K562 (cell line): ENCODE results near the gene VTA1. TPM values are rescaled to one million over a fixed set of nuclear protein-coding genes. Genes with fewer than 3 reads are reported as not detected.

Experiments used
- ATAC-seq: fragments of 200-7000 bp; cut with Tn5 transposase; 3 replicates; pipeline ENCODE4 v1.9.1; 2020; ENCODE audit warnings: moderate library complexity
- BruUV-seq: library from RNA; stranded (reverse); fragments of 400-500 nt; replicated peaks from 2 replicates; lab custom pipeline; 2021; lab: Mats Ljungman, UMichigan
- CTCF ChIA-PET: fragments of 300-600 bp; formaldehyde crosslinking; extraction: SDS; loops from one replicate; lab custom pipeline; 2021; ENCODE audit warnings: low intra/inter-chr PET ratio; lab: Yijun Ruan, JAX
- POLR2A ChIA-PET: fragments of 300-600, 350-650 bp; sonication (Branson Sonifier 250); formaldehyde crosslinking; extraction: SDS; loops from one replicate; lab custom pipeline; 2021; ENCODE audit warnings: antibody characterized with exemption, inconsistent platforms; lab: Yijun Ruan, JAX
- DNase-seq, 4 experiments: peaks; one replicate each; pipeline versions ENCODE4 v3.0.0 to v3.0.0-alpha.2; 2011 to 2018; ENCODE audit warnings: low spot score in 3 of 4, mixed read lengths in 3 of 4; ENCODE audit errors: extremely low read depth in 1 of 4
- FAIRE-seq: peaks from 2 replicates; lab custom pipeline; 2011; peaks lifted over from hg19 to GRCh38; lab: Jason Lieb, UNC
- H2AFZ ChIP-seq: 2 replicates; pipeline ENCODE4 v1.6.0; 2011; ENCODE audit warnings: low read depth, low read length, control low read depth, inconsistent platforms
- H3K27ac ChIP-seq: fragments of 200-600 bp; 3 replicates; pipeline ENCODE4 v1.8.0; 2011; ENCODE audit warnings: low read depth, mild to moderate bottlenecking, control low read depth, inconsistent platforms, low read length, moderate library complexity, mixed read lengths; ENCODE audit errors: extremely low read depth
- H3K27me3 ChIP-seq, 2 experiments: fragments of 300-600 bp in 1 of 2; 2 replicates in 1 of 2; 3 replicates in 1 of 2; pipeline versions ENCODE4 v1.6.0 to v1.8.0; 2011; ENCODE audit warnings: inconsistent platforms in 2 of 2, low read length in 2 of 2, mild to moderate bottlenecking in 1 of 2, mixed read lengths in 1 of 2, moderate library complexity in 1 of 2; ENCODE audit not compliant: control insufficient read depth in 2 of 2, insufficient read depth in 2 of 2
- H3K36me3 ChIP-seq: fragments of 300-600 bp; 3 replicates; pipeline ENCODE4 v1.8.0; 2011; ENCODE audit warnings: mild to moderate bottlenecking, low read length, inconsistent platforms; ENCODE audit not compliant: control insufficient read depth, insufficient read depth
- H3K4me1 ChIP-seq, 2 experiments: fragments of 200-600 bp in 1 of 2; replicated peaks in 1 of 2; 2 replicates in 1 of 2; 3 replicates in 1 of 2; pipeline versions ENCODE4 v1.5.1 to v1.8.0; 2011; ENCODE audit warnings: inconsistent platforms in 2 of 2, low read length in 2 of 2, mild to moderate bottlenecking in 1 of 2, mixed read lengths in 1 of 2, moderate library complexity in 1 of 2; ENCODE audit not compliant: control insufficient read depth in 2 of 2, insufficient read depth in 2 of 2
- H3K4me2 ChIP-seq: 2 replicates; pipeline ENCODE4 v1.6.1; 2011; ENCODE audit warnings: low read length, control low read depth, inconsistent platforms, mixed read lengths; ENCODE audit not compliant: insufficient read depth
- H3K4me3 ChIP-seq: fragments of 200-600 bp; sonication (generic), shearing (Covaris generic); 2 replicates; pipeline ENCODE4 v1.5.1; 2016; ENCODE audit warnings: control low read depth, inconsistent platforms
- H3K79me2 ChIP-seq: fragments of 200-600 bp; 3 replicates; pipeline ENCODE4 v1.8.0; 2011; ENCODE audit warnings: low read length, inconsistent platforms; ENCODE audit not compliant: control insufficient read depth, insufficient read depth
- H3K9ac ChIP-seq, 2 experiments: 2 replicates each; pipeline versions ENCODE4 v1.6.0 to v1.6.1; 2011; ENCODE audit warnings: low read depth in 2 of 2, low read length in 2 of 2, control low read depth in 1 of 2, inconsistent platforms in 1 of 2, mild to moderate bottlenecking in 1 of 2, mixed read lengths in 1 of 2; ENCODE audit not compliant: insufficient read depth in 1 of 2
- H3K9me1 ChIP-seq: one replicate; pipeline ENCODE4 v1.6.0; 2011; ENCODE audit warnings: inconsistent platforms, mild to moderate bottlenecking, low read length, moderate library complexity; ENCODE audit not compliant: control insufficient read depth, insufficient read depth
- H3K9me3 ChIP-seq: replicated peaks from 2 replicates; pipeline ENCODE4 v1.5.1; 2011; ENCODE audit warnings: low read depth, low read length, inconsistent platforms; ENCODE audit not compliant: control insufficient read depth, insufficient read depth
- H4K20me1 ChIP-seq: replicated peaks from 2 replicates; pipeline ENCODE4 v1.6.1; 2011; ENCODE audit warnings: low read length, inconsistent platforms, mixed read lengths; ENCODE audit not compliant: control insufficient read depth, insufficient read depth
- CHCHD3 ChIP-seq: fragments of 250-450 bp; sonication (Bioruptor Pico); IDR thresholded peaks from 2 replicates; pipeline ENCODE4 v2.1.2; 2022; ENCODE audit warnings: mild to moderate bottlenecking
- RUNX1 ChIP-seq: sonication (generic); IDR thresholded peaks from 2 replicates; pipeline ENCODE4 v1.6.1; 2016; ENCODE audit warnings: antibody characterized with exemption, low read depth
- STAT5A ChIP-seq: IDR thresholded peaks from 2 replicates; pipeline ENCODE4 v1.6.1; 2012; ENCODE audit warnings: low read length, inconsistent platforms, borderline replicate concordance
- TAF7 ChIP-seq: fragments of 450-650 bp; IDR thresholded peaks from 2 replicates; pipeline ENCODE4 v1.6.1; 2016; ENCODE audit warnings: missing genetic modification characterization, missing compliant biosample characterization
- ZNF124 ChIP-seq: sonication (generic); formaldehyde crosslinking; IDR thresholded peaks from 2 replicates; pipeline ENCODE4 v1.8.1; 2022; ENCODE audit warnings: missing genetic modification reagents
- WGBS: fragments of 100-300 bp; shearing (Covaris generic); methylation state at CpG from one replicate; pipeline ENCODE4 v1.1.6; 2016; ENCODE audit warnings: low coverage, mixed read lengths; ENCODE audit not compliant: insufficient coverage; ENCODE audit errors: missing lambda C conversion rate; 5-methylcytosine and 5-hydroxymethylcytosine counted together
- in situ Hi-C: fragments of 300-500 bp; cut with MboI; formaldehyde crosslinking; loops from 4 replicates; pipeline ENCODE4 v1.15.0; 2018; ENCODE audit warnings: inconsistent platforms, mixed read lengths
- intact Hi-C: fragments of 100-400 bp; cut with micrococcal nuclease; formaldehyde crosslinking; loops from 2 replicates; pipeline ENCODE4 v1.14.2; 2022
- polyA plus RNA-seq, 8 experiments: library from polyadenylated mRNA; depleted of rRNA in 4 of 8; stranded (reverse) in 5 of 8; unstranded in 3 of 8; fragments of >200 nt; fragmentation: Nextera tagmentation in 2 of 8; fragmentation: Illumina TruSeq in 1 of 8; extraction: Ambion mirVana in 2 of 8; extraction: Trizol in 1 of 8; gene quantifications; 2 replicates each; pipeline versions ENCODE4 v1.2.1 to v1.2.3, GENCODE V29; 2011 to 2014; ENCODE audit warnings: inconsistent platforms in 1 of 8, missing spikeins in 1 of 8
- total RNA-seq, 7 experiments: library from RNA; depleted of rRNA in 6 of 7; stranded (reverse); fragments of >200 nt in 6 of 7; fragmentation: Illumina TruSeq in 2 of 7; extraction: Trizol in 2 of 7; gene quantifications; 2 replicates each; pipeline versions ENCODE4 v1.2.1 to v1.2.3, GENCODE V29; 2011 to 2021; ENCODE audit warnings: low replicate concordance in 1 of 7
- TF ChIP-seq, protein P1 (sequence below): fragments of 450-650 bp; conservative IDR thresholded peaks from 2 replicates; pipeline ENCODE4 v1.6.1; 2016; ENCODE audit warnings: missing genetic modification characterization, low read depth, mild to moderate bottlenecking, missing compliant biosample characterization, moderate library complexity
- TF ChIP-seq, protein P2 (sequence below): fragments of 450-650 bp; IDR thresholded peaks from 2 replicates; pipeline ENCODE4 v1.6.1; 2018; ENCODE audit warnings: mild to moderate bottlenecking, low read depth; ENCODE audit not compliant: partially characterized antibody

VTA1 gene
- total and polyA plus RNA-seq, 9 of the 15 experiments (the other 6 are each of a cell fraction or from before 2014, with no cell fraction given) = 47.8 to 182 (median 84.6) TPM

DNA sequence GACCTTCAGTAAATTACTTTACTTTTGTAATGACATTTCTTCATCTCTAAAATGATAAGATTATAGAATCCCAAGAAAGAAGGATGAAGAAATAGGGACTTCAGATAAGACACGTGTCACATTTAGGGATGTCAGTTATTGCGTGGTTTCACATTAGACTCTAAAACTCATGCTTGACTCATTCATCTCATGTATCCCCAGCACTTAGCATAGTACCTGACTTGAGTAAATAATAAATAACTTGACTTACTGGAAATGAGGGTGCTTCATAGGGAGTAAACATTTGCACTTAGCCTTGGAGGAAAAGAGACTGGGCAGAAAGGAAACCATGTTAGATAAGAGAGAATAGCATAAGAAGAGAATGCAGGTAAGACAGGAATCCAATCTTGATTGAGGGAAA is 37.2 kb downstream of the VTA1 start:
- Histone ChIP-seq H4K20me1 (no peaks in the 10 kb centered on the region), H3K9me3 (no peaks in the 10 kb centered on the region), H3K79me2 (no peaks in the 10 kb centered on the region), H2AFZ (no peak overlapping the region), H3K27ac (no peak overlapping the region), H3K27me3 (no peaks in the 10 kb centered on the region), H3K9ac (no peak overlapping the region), H3K4me3 (no peak overlapping the region), H3K4me2 (no peak overlapping the region), H3K9me1 (no peaks in the 10 kb centered on the region), H3K36me3 (peaks cover 4% of the 10 kb centered on the region; the same call in 1 of the 3 replicates), H3K4me1 (no peaks in the 10 kb centered on the region; a peak in 1 of 5 replicates)
- BruUV-seq = no TSS peak
- FAIRE-seq (no peak), ATAC-seq (no peak), DNase-seq (no peak)
- WGBS = 49% methylated on average over 2 of the region's 2 CpGs
- intact Hi-C loops (no loop called here), in situ Hi-C loops (no loop called here)
- CTCF ChIA-PET = no interaction called here
- TF ChIP-seq, protein P1, sequence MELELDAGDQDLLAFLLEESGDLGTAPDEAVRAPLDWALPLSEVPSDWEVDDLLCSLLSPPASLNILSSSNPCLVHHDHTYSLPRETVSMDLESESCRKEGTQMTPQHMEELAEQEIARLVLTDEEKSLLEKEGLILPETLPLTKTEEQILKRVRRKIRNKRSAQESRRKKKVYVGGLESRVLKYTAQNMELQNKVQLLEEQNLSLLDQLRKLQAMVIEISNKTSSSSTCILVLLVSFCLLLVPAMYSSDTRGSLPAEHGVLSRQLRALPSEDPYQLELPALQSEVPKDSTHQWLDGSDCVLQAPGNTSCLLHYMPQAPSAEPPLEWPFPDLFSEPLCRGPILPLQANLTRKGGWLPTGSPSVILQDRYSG = no peak
- TF ChIP-seq CHCHD3 (no peak), ZNF124 (CRISPR knock-in tag) (no peak), TAF7 (tag) (no peak), RUNX1 (no peak), STAT5A (no peak)
- TF ChIP-seq, protein P2, sequence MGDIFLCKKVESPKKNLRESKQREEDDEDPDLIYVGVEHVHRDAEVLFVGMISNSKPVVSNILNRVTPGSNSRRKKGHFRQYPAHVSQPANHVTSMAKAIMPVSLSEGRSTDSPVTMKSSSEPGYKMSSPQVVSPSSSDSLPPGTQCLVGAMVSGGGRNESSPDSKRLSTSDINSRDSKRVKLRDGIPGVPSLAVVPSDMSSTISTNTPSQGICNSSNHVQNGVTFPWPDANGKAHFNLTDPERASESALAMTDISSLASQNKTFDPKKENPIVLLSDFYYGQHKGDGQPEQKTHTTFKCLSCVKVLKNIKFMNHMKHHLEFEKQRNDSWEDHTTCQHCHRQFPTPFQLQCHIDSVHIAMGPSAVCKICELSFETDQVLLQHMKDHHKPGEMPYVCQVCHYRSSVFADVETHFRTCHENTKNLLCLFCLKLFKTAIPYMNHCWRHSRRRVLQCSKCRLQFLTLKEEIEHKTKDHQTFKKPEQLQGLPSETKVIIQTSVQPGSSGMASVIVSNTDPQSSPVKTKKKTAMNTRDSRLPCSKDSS = no peak
- POLR2A ChIA-PET = no interaction called here
